DND-41 (cell line): Measurements from ENCODE around the gene ALAS2.
"Not testable (repeated sequence)": the region's sequence is repeated elsewhere in the genome, so short reads cannot be mapped to it uniquely, and the experiment has no call there.

Experiments used
- ATAC-seq: fragments of 200-7000 bp; cut with Tn5 transposase; 3 replicates; pipeline ENCODE4 v1.9.1; 2021; ENCODE audit warnings: low read depth; ENCODE audit not compliant: insufficient read depth
- DNase-seq: peaks from one replicate; pipeline ENCODE4 v3.0.0-alpha.2; 2020
- H2AFZ ChIP-seq: 2 replicates; pipeline ENCODE4 v1.6.0; 2012; ENCODE audit warnings: low read depth, low read length
- H3K27ac ChIP-seq: 2 replicates; pipeline ENCODE4 v1.5.1; 2012; ENCODE audit warnings: low read length, inconsistent platforms
- H3K27me3 ChIP-seq: fragments of 200-600 bp; sonication (generic); 2 replicates; pipeline ENCODE4 v1.6.0; 2012; ENCODE audit warnings: low read length, mild to moderate bottlenecking, inconsistent platforms; ENCODE audit not compliant: insufficient read depth, poor library complexity
- H3K36me3 ChIP-seq: 2 replicates; pipeline ENCODE4 v1.5.1; 2012; ENCODE audit warnings: low read length, inconsistent platforms; ENCODE audit not compliant: insufficient read depth
- H3K4me1 ChIP-seq: 2 replicates; pipeline ENCODE4 v1.5.1; 2012; ENCODE audit warnings: mild to moderate bottlenecking, low read length; ENCODE audit not compliant: insufficient read depth
- H3K4me2 ChIP-seq: 2 replicates; pipeline ENCODE4 v1.6.0; 2012; ENCODE audit warnings: mild to moderate bottlenecking, moderate library complexity, low read length, inconsistent platforms; ENCODE audit not compliant: insufficient read depth
- H3K4me3 ChIP-seq, 2 experiments: fragments of 200-600 bp in 1 of 2; shearing (Covaris generic) in 1 of 2; 2 replicates each; pipeline ENCODE4 v1.5.1; 2012 to 2016; ENCODE audit warnings: inconsistent platforms in 2 of 2, low read length in 2 of 2, mild to moderate bottlenecking in 2 of 2, low read depth in 1 of 2, moderate library complexity in 1 of 2
- H3K79me2 ChIP-seq: 2 replicates; pipeline ENCODE4 v1.6.0; 2012; ENCODE audit warnings: low read length, inconsistent platforms; ENCODE audit not compliant: insufficient read depth
- H3K9ac ChIP-seq: 2 replicates; pipeline ENCODE4 v1.6.0; 2012; ENCODE audit warnings: low read depth, mild to moderate bottlenecking, inconsistent platforms, low read length, moderate library complexity
- H3K9me3 ChIP-seq: 2 replicates; pipeline ENCODE4 v1.5.1; 2012; ENCODE audit warnings: low read length, moderate library complexity, mild to moderate bottlenecking, inconsistent platforms; ENCODE audit not compliant: insufficient read depth, severe bottlenecking
- H4K20me1 ChIP-seq: 2 replicates; pipeline ENCODE4 v1.6.0; 2012; ENCODE audit warnings: low read length; ENCODE audit not compliant: insufficient read depth
- EZH2 ChIP-seq: IDR thresholded peaks from 3 replicates; pipeline ENCODE4 v1.6.1; 2012; ENCODE audit warnings: borderline replicate concordance, low read depth, mild to moderate bottlenecking, moderate library complexity, low read length, inconsistent platforms; ENCODE audit not compliant: severe bottlenecking
- TF ChIP-seq, protein P1 (sequence below): IDR thresholded peaks from 2 replicates; pipeline ENCODE4 v1.5.1; 2012; ENCODE audit warnings: borderline replicate concordance, low read length, moderate library complexity, mild to moderate bottlenecking; ENCODE audit not compliant: poor library complexity, severe bottlenecking; ENCODE audit errors: extremely low read depth

The ALAS2 gene

DNA sequence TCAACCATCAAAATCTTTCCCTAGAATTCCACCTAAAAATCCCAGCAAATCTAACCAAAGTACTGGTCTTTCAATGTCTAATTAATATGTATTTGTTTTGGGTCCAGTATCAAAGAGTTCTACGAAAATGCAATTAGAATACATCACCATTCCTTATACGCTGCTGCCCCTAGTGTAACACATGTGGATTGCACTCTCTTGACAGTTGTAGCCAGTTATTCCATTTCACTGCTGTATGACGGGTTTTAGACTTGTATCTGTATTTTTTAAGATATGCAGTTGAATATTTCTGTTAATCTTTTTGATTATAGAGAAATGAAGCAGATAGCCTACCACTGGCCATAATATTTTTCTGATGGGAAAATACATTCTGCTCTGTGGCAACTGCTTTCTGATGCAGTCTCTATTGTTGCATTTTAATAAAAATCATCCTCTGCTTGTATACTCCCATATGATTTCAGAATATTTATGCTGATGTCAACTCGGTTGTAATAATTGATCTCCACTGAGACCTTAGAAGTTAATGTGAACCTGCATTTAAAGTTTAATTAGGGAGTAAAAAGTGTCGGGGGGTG lies 27.0 kb upstream of the ALAS2 start:
- H3K79me2 ChIP-seq = no peaks in the 10 kb centered on the region
- DNase-seq = peak; percentile 36
- H3K27ac ChIP-seq = no peak overlapping the region
- no peaks in the 10 kb centered on the region for H3K36me3 ChIP-seq
- H2AFZ ChIP-seq = no peak overlapping the region
- no peaks in the 10 kb centered on the region for H3K27me3 ChIP-seq
- ATAC-seq = peak; percentile 70
- H3K4me1 ChIP-seq = peaks cover 7% of the 10 kb centered on the region; the same call in 1 of the 2 replicates
- no peak overlapping the region; the same call in 1 of the 2 replicates for H3K4me2 ChIP-seq
- TF ChIP-seq EZH2 = no peak
- TF ChIP-seq, protein P1, sequence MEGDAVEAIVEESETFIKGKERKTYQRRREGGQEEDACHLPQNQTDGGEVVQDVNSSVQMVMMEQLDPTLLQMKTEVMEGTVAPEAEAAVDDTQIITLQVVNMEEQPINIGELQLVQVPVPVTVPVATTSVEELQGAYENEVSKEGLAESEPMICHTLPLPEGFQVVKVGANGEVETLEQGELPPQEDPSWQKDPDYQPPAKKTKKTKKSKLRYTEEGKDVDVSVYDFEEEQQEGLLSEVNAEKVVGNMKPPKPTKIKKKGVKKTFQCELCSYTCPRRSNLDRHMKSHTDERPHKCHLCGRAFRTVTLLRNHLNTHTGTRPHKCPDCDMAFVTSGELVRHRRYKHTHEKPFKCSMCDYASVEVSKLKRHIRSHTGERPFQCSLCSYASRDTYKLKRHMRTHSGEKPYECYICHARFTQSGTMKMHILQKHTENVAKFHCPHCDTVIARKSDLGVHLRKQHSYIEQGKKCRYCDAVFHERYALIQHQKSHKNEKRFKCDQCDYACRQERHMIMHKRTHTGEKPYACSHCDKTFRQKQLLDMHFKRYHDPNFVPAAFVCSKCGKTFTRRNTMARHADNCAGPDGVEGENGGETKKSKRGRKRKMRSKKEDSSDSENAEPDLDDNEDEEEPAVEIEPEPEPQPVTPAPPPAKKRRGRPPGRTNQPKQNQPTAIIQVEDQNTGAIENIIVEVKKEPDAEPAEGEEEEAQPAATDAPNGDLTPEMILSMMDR = peak; percentile 81
- H3K9me3 ChIP-seq = no peaks in the 10 kb centered on the region
- no peak overlapping the region for H3K9ac ChIP-seq
- no peak overlapping the region for H3K4me3 ChIP-seq
- H4K20me1 ChIP-seq = no peaks in the 10 kb centered on the region

DNA sequence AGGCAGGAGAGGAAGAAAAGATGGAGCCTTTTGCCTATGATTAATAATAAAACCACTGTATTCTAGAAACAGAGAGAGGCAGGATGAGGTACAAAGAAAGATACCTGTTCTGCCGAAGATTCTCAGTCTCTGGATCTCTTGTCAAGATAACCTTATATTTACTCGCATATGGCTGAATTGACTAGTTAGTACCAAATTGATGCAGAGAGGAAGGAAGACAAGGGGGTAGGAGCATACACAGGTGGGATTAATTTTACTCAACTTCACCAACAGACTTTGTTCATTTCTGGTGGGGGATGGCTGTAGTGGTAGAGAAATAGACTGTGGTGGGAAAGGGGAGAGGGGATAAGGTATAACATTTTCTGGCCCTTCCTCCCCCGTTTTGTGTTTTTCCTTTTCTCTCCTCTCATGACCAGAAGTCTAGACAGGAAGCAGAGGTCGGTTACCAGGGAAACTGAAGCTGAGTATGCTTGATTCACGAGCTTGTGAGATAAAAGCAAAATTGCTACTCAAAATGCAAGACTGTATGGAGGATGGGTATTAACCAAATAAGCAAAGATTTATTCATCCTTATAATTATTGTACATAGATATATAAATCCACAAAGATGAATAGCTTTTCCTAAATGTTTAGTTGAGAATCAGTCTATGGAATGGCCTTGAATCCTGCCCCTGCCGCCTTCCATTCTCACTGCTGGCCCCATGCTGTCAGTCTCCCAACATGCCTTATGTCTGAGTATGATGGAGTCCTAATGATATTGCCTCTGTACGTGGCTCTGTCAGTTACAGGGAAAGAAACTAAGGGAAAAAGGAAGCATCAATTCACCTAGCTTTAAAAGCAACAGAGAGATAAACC lies 26.3 kb upstream of the ALAS2 start:
- ATAC-seq = peak; percentile 57; the same call in 2 of the 3 replicates
- Histone ChIP-seq H3K4me2 (no peak overlapping the region; the same call in 1 of the 2 replicates), H3K36me3 (no peaks in the 10 kb centered on the region)

DNA sequence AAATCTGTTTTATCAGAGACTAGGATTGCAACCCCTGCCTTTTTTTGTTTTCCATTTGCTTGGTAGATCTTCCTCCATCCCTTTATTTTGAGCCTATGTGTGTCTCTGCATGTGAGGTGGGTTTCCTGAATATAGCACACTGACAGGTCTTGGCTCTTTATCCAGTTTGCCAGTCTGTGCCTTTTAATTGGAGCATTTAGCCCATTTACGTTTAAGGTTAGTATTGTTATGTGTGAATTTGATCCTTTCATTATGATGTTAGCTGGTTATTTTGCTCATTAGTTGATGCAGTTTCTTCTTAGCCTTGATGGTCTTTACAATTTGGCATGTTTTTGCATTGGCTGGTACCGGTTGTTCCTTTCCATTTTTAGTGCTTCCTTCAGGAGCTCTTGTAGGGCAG lies 19.8 kb upstream of the ALAS2 start:
- H3K4me1 ChIP-seq, H3K9ac ChIP-seq, DNase-seq, ATAC-seq, H3K9me3 ChIP-seq, H2AFZ ChIP-seq, H3K27ac ChIP-seq, H3K79me2 ChIP-seq, H4K20me1 ChIP-seq, H3K36me3 ChIP-seq, H3K4me2 ChIP-seq, H3K4me3 ChIP-seq, H3K27me3 ChIP-seq: not testable (repeated sequence)

More for the DNA sequence above, 26.3 kb upstream of the ALAS2 start:
- no peak for TF ChIP-seq EZH2
- TF ChIP-seq, protein P1 = no peak
- H3K4me3 ChIP-seq = no peak overlapping the region
- DNase-seq = peak; percentile 7
- H3K27ac ChIP-seq = no peak overlapping the region
- H3K79me2 ChIP-seq = no peaks in the 10 kb centered on the region
- no peaks in the 10 kb centered on the region for H3K27me3 ChIP-seq
- peaks cover 7% of the 10 kb centered on the region; the same call in 1 of the 2 replicates for H3K4me1 ChIP-seq
- H2AFZ ChIP-seq = 0 out of 2 replicates have a peak overlapping the region, but pooled peaks have one; percentile 33
- no peaks in the 10 kb centered on the region for H3K9me3 ChIP-seq
- H3K9ac ChIP-seq = no peak overlapping the region
- H4K20me1 ChIP-seq = no peaks in the 10 kb centered on the region

DNA sequence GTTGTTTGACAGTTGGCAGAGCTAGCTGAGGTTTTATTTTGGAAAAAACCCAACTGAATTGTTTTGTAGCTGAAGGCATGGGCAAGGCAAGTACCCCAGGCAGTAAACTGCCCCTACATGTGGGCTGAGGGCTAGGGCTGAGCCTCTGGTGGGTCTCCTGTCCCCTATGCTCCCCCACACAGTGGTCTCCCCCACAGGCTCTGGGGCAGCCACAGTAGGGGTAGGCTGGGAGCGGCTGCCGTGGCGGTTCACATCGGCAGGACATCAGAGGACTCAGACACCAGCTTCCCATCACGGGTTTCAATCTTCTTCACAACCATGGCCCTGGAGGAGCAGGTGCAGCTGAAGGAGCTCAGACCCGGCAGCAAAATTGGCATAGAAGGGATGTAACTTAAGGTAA lies 10.7 kb upstream of the ALAS2 start:
- ATAC-seq (no peak), DNase-seq (no peak)
- Histone ChIP-seq H2AFZ (no peak overlapping the region), H3K27ac (no peak overlapping the region), H3K27me3 (no peaks in the 10 kb centered on the region), H3K9ac (no peak overlapping the region), H3K36me3 (no peaks in the 10 kb centered on the region), H3K4me3 (no peak overlapping the region), H3K4me2 (no peak overlapping the region), H3K79me2 (no peaks in the 10 kb centered on the region), H3K4me1 (no peaks in the 10 kb centered on the region), H4K20me1 (no peaks in the 10 kb centered on the region), H3K9me3 (no peaks in the 10 kb centered on the region)
- TF ChIP-seq EZH2 = no peak
- TF ChIP-seq, protein P1 = no peak
